ENCODE data around the gene PNMA8B.
"Not testable (repeated sequence)": the region's sequence is repeated elsewhere in the genome, so short reads cannot be mapped to it uniquely, and the experiment has no call there.

Gene PNMA8B

GRCh38 chr19:46495786-46496099 lies at the start of gene PNMA8B:
Gene PNMA8B (minus strand): TSS chr19:46495867. CDS start chr19:46495465, 402 bp downstream.
- DNase-seq = no peak

DNA sequence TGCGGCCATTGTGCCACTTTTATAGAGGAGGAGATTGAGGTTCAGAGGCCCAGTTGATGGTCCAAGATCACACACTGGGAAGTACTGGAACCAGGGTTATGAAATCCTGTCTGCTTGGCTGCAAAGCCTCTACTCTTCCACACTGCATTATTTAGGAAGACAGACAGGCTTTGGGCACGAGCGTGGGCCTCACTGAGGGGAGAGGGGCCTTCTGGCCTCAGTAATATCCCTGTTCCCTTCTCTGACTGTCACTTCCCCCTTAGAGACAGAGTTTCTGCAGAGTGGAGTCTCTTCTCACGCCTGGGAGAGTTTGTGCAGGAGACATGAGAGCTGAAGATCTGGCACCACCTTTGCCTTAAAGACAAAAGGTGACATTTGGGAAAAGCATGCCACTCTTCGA lies 49.0 kb upstream of the PNMA8B start:
- no peak for DNase-seq

GRCh38 chr19:46542428-46543230 lies 47.0 kb upstream of the PNMA8B start:
- peak; percentile 82 for DNase-seq

GRCh38 chr19:46537136-46538097 lies 41.8 kb upstream of the PNMA8B start:
- no peak for DNase-seq

- no peak for DNase-seq
Measured at GRCh38 chr19:46536391-46536790, 40.7 kb upstream of the PNMA8B start.

DNA sequence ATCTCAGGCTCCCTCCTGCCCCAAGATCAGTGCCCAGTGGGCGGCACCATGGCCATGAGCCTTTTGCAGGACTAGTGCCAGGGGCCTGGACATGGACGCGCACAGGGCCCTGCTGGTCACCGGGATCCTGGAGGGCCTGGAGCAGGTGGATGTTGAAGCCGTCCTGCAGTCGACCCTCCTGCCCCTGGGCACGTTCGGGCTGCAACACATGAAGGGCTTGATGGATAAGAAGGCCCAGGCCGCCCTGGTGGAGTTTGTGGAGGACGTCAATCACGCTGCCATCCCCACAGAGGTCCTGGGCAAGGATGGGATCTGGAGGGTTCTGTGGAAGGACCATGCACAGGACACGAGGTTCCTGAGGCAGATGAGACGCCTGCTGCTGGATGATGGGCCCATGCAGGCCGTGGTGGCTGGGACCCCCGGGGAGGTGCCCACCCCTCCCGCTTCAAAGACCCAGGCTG lies 38.0 kb upstream of the PNMA8B start:
- no peak for DNase-seq

GRCh38 chr19:46533078-46533620 lies 37.5 kb upstream of the PNMA8B start:
- no peak for DNase-seq

DNA sequence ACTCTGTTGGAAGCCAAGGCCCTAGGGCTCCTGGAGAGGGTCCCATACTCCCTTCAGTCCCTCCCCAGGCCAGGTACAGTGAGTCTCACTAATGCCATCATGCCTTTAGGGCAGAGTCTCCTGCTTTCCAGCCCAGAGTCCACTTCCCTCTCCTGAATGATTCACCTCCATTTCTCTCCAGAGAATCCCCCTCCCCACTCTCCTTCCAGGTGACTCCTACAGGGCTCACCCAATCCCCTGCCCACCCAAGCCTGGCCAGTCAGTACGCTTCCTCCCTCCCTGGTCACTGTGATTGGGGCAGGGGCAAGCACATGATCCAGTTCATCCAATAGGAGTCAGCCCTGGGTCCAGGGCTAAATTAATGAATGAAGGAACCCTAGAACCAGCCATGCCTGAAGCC lies 35.0 kb upstream of the PNMA8B start:
- no peak for DNase-seq

GRCh38 chr19:46529622-46530451 lies 34.2 kb upstream of the PNMA8B start:
- peak; percentile 61 for DNase-seq

DNA sequence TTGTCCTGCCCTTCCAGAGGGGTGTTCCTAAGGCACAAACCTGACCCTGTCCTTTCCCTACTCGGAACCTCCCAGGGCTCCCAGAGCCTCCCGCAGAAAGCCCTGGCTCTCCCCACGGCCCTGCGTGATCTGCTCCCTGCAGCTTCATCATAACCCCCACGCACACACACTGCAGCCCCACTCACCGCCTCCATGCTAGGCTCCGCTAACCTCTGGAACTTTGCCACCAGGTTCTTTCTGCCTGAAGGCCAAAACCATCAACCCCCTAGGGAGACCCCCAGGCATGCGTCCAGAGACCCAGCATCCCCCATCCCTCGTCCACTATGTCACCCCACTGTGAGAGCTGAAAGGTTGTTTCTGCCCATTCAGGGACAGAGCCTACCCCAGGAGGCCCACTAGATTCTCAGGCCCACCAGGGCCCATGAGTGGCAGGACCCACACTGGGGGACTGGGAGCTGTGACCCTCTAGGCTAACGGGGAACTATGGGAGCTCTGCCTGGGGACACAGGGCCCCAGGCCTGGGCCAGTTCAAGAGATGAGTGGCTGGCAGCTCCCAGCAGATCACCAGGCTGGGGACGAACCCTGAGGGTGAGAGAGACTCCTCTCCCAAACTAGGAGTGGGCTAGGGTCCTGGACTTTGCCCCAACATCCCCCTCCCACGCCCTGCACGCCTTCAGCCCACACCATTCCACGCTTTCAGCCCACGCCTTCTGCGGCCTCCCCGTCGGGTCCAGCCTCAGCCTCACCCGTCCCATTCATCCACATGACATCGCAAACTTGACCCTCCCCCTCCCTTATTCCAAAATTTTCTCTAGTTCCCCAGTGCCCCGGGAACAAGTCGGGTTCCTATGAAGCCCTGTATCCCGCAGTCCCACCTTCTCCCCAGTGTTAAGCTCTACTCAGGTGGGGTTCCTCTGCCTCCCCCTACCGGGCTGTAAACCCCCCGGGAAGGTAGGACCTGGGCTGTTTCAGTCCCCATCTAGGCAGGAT lies 33.2 kb upstream of the PNMA8B start:
- no peak for DNase-seq

DNA sequence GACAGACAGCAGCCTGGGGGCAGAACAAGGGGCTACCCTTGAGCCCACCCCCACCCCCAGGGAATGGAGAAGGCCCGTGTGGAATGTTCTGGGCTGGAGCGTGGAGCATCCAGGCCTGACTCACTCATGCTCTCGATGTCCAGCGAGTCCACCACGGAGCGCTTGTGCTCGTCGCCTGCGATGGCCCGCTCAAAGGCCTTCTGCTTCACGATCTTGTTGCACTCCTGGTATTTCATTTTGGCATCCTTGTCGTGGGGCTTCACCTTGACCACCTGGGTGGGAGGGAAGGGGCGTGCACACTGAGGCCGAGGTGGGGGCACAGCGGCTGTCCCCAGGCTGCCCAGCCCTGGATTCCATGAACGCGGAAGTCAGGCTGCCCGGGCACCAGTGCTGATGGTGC lies 31.1 kb upstream of the PNMA8B start:
- not testable (repeated sequence) for DNase-seq

DNA sequence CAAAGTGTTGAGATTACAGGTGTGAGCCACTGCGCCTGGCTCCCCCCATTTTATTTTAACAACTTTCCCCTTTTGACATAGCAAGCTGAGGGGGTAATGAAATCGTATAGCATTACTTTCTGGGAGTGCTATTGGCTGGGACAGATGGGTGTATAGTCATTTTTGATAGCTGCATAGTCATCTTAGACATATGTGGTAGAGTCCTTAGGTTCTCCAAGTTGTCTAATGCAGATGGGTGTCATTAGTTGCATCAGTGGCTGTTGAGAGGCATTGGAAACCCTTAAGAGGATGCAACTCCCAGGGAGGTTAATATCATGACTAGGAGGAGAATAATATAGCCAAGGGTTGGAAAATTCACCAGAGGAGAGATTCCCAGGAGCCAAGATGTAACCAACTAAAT lies 28.6 kb upstream of the PNMA8B start:
- no peak for DNase-seq

DNA sequence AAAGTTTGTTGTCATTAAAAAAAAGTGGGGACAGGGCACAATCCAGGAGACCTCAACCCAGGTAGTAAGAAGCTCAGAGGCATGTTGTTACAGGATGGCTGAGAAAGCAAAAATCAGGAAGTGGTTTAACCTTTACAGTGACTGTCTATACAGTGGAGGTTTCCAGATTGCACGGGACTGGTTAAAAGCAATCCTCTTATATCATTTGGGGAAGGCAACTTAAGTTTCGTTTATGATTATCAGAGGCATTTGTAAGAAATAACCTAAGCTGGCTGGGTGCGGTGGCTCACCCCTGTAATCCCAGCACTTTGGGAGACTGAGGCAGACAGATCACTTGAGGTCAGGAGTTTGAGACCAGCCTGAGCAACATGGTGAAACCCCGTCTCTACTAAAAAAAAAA lies 27.3 kb upstream of the PNMA8B start:
- not testable (repeated sequence) for DNase-seq

GRCh38 chr19:46521241-46521868 lies 25.7 kb upstream of the PNMA8B start:
- no peak for DNase-seq

DNA sequence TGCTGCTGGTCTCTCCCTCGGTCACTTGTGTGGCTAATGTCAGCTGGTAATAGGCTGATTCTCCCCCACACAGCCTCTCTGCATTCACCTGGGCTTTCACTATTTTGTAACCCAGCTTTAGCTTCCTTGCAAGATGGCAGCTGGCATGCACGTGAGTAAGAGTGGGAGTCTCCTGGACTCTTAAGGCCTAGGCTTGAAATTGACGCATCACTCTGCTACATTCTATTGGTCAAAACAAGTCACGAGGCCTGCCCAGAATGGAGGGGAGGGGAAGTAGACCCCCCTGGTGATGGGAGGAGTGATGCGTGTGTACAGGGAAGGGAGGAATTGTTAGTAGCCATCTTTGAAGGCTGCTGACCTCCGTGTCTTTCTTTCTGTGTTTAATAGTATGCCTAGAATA lies 24.9 kb upstream of the PNMA8B start:
- DNase-seq = no peak

DNA sequence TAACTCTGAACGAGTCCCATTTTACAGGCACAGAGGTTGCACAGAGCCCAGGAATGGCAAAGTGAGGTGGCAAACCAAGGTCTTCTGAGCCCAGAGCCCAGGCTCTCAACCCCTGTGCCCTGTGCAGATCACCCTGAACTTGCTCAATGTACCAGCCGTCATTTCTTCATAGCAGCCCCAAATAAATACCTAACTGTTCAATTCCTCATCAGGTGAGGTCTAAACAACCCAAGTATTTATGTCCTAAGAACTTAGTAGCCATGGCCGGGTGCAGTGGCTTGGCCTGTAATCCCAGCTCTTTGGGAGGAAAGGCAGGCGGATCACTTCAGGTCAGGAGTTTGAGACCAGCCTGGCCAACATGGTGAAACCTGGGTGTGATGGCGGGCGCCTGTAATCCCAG lies 21.8 kb upstream of the PNMA8B start:
- no peak for DNase-seq

- peak; percentile 7 for DNase-seq
Measured at GRCh38 chr19:46515879-46516350, 20.2 kb upstream of the PNMA8B start.

GRCh38 chr19:46515290-46515609 lies 19.6 kb upstream of the PNMA8B start:
- DNase-seq = no peak

- DNase-seq = no peak
Measured at GRCh38 chr19:46514589-46515289, 19.1 kb upstream of the PNMA8B start.
